CD4-positive, alpha-beta T cell treated with Interleukin-6 for 4 hours (primary cell): ENCODE results near the gene KANK4.

Experiments used
- DNase-seq: peaks from one replicate; pipeline ENCODE4 v3.0.0-alpha.2; 2020; ENCODE audit warnings: mixed read lengths

KANK4 gene

GRCh38 chr1:62336995-62337705 lies 17.9 kb upstream of the KANK4 start:
- DNase-seq: no peak

- no peak for DNase-seq
Observed at GRCh38 chr1:62336638-62336994, 17.4 kb upstream of the KANK4 start.

GRCh38 chr1:62335656-62336055 lies 16.4 kb upstream of the KANK4 start:
- DNase-seq: no peak

- DNase-seq: no peak
Observed at GRCh38 chr1:62334434-62334985, 15.3 kb upstream of the KANK4 start.

GRCh38 chr1:62333441-62333840 lies 14.2 kb upstream of the KANK4 start:
- DNase-seq: no peak

- no peak for DNase-seq
Observed at GRCh38 chr1:62327360-62328055, 8.3 kb upstream of the KANK4 start.

GRCh38 chr1:62325681-62326080 lies 6.4 kb upstream of the KANK4 start:
- DNase-seq: no peak

GRCh38 chr1:62325081-62325480 lies 5.8 kb upstream of the KANK4 start:
- DNase-seq: no peak

GRCh38 chr1:62321446-62321845 lies 2.2 kb upstream of the KANK4 start:
- DNase-seq: no peak

- DNase-seq: no peak
Observed at GRCh38 chr1:62318320-62318755, 896 bp downstream of the KANK4 start.

GRCh38 chr1:62317021-62317768 lies 2.0 kb downstream of the KANK4 start:
- DNase-seq: no peak

- DNase-seq: no peak
Observed at GRCh38 chr1:62316135-62316534, 3.1 kb downstream of the KANK4 start.

GRCh38 chr1:62315387-62315786 lies 3.8 kb downstream of the KANK4 start:
- no peak for DNase-seq

GRCh38 chr1:62314454-62315350 lies 4.5 kb downstream of the KANK4 start:
- DNase-seq: no peak

GRCh38 chr1:62312698-62313097 lies 6.5 kb downstream of the KANK4 start:
- DNase-seq: no peak

- DNase-seq: no peak
Observed at GRCh38 chr1:62311473-62311943, 7.7 kb downstream of the KANK4 start.

GRCh38 chr1:62309906-62310305 lies 9.3 kb downstream of the KANK4 start:
- DNase-seq: no peak

- no peak for DNase-seq
Observed at GRCh38 chr1:62308606-62309005, 10.6 kb downstream of the KANK4 start.

- DNase-seq: no peak
Observed at GRCh38 chr1:62307895-62308492, 11.2 kb downstream of the KANK4 start.

GRCh38 chr1:62307446-62307845 lies 11.8 kb downstream of the KANK4 start:
- DNase-seq: no peak

- no peak for DNase-seq
Observed at GRCh38 chr1:62306065-62306464, 13.2 kb downstream of the KANK4 start.

- DNase-seq: no peak
Observed at GRCh38 chr1:62304975-62305374, 14.3 kb downstream of the KANK4 start.
